B cell (primary cell): ENCODE measurements around the gene CKM. TPM values are rescaled to one million over a fixed set of nuclear protein-coding genes. Genes with fewer than 3 reads are reported as not detected.

Experiments used
- ATAC-seq: fragments of 200-7000 bp; cut with Tn5 transposase; one replicate; pipeline ENCODE4 v1.10.0; 2021; ENCODE audit warnings: low read depth, mild to moderate bottlenecking, moderate number of reproducible peaks, moderate library complexity
- CTCF ChIA-PET: fragments of 350-600 bp; sonication (Branson Sonifier 250); formaldehyde crosslinking; loops from one replicate; lab custom pipeline; 2021; ENCODE audit warnings: antibody characterized with exemption, inconsistent platforms; lab: Charles Lee
- POLR2A ChIA-PET: fragments of 350-600 bp; sonication (Branson Sonifier 250); formaldehyde crosslinking; loops from one replicate; lab custom pipeline; 2021; ENCODE audit warnings: antibody characterized with exemption; lab: Charles Lee
- DNase-seq: peaks from one replicate; pipeline ENCODE4 v3.0.0; 2013
- H2AFZ ChIP-seq: 2 replicates; pipeline ENCODE4 v1.6.1; 2012; ENCODE audit warnings: mild to moderate bottlenecking, low read depth, low read length; ENCODE audit not compliant: insufficient read depth, poor library complexity, severe bottlenecking
- H3K27ac ChIP-seq, 2 donors: 1 replicate in 1 of 2; 2 replicates in 1 of 2; pipeline ENCODE4 v1.5.1; 2012 to 2013; ENCODE audit warnings: low read length in 2 of 2, mild to moderate bottlenecking in 2 of 2, moderate library complexity in 1 of 2
- H3K27me3 ChIP-seq, 4 experiments: fragments of 200-600 bp in 1 of 4; sonication (generic) in 1 of 4; replicated peaks in 1 of 4; 1 replicate in 2 of 4; 2 replicates in 2 of 4; pipeline versions ENCODE4 v1.6.1 to v1.7.0; 2013 to 2016; ENCODE audit warnings: low read length in 3 of 4, mild to moderate bottlenecking in 2 of 4, mixed read lengths in 1 of 4, moderate library complexity in 1 of 4; ENCODE audit not compliant: insufficient read depth in 4 of 4, control insufficient read depth in 3 of 4; ENCODE audit errors: control extremely low read depth in 1 of 4
- H3K36me3 ChIP-seq, 2 experiments: replicated peaks in 1 of 2; 1 replicate in 1 of 2; 2 replicates in 1 of 2; pipeline versions ENCODE4 v1.6.1 to v1.7.1; 2013; ENCODE audit warnings: low read length in 1 of 2; ENCODE audit not compliant: insufficient read depth in 2 of 2, control insufficient read depth in 1 of 2; ENCODE audit errors: control extremely low read depth in 1 of 2, extremely low read depth in 1 of 2
- H3K4me1 ChIP-seq, 2 donors: fragments of 200-600 bp in 1 of 2; sonication (generic) in 1 of 2; 1 replicate in 1 of 2; 2 replicates in 1 of 2; pipeline versions ENCODE4 v1.5.1 to v1.6.1; 2013 to 2017; ENCODE audit warnings: low read length in 2 of 2; ENCODE audit not compliant: control insufficient read depth in 2 of 2, insufficient read depth in 2 of 2
- H3K4me2 ChIP-seq: replicated peaks from 2 replicates; pipeline ENCODE3; 2012; ENCODE audit warnings: mild to moderate bottlenecking, low read depth, low read length; ENCODE audit not compliant: poor library complexity, severe bottlenecking
- H3K4me3 ChIP-seq, 5 experiments: fragments of 200-600 bp in 1 of 5; sonication (generic) in 1 of 5; 1 replicate in 3 of 5; 2 replicates in 2 of 5; pipeline versions ENCODE4 v1.5.1 to v1.7.0; 2011 to 2016; ENCODE audit warnings: low read length in 4 of 5, mild to moderate bottlenecking in 4 of 5, low read depth in 2 of 5, control low read depth in 1 of 5, moderate library complexity in 1 of 5; ENCODE audit not compliant: insufficient read depth in 1 of 5; ENCODE audit errors: control extremely low read depth in 1 of 5, extremely low read depth in 1 of 5
- H3K79me2 ChIP-seq: fragments of 200-600 bp; sonication (generic); one replicate; pipeline ENCODE4 v1.6.0; 2016; ENCODE audit warnings: low read length; ENCODE audit not compliant: control insufficient read depth, insufficient read depth
- H3K9ac ChIP-seq: fragments of 200-600 bp; sonication (generic); 2 replicates; pipeline ENCODE4 v1.6.1; 2017; ENCODE audit warnings: mild to moderate bottlenecking, low read length, moderate library complexity
- H3K9me3 ChIP-seq, 3 donors: one replicate each; pipeline versions ENCODE4 v1.6.1 to v1.7.1; 2013; ENCODE audit warnings: low read length in 2 of 3; ENCODE audit not compliant: control insufficient read depth in 2 of 3, insufficient read depth in 1 of 3; ENCODE audit errors: control extremely low read depth in 1 of 3
- H4K20me1 ChIP-seq: 2 replicates; pipeline ENCODE4 v1.6.0; 2012; ENCODE audit warnings: mild to moderate bottlenecking, low read length; ENCODE audit not compliant: insufficient read depth, control insufficient read depth, poor library complexity, severe bottlenecking
- H3K27ac Mint-ChIP-seq: one replicate; pipeline ENCODE4 v1.8.0; 2021; ENCODE audit warnings: mixed read lengths
- H3K27me3 Mint-ChIP-seq: one replicate; pipeline ENCODE4 v1.8.0; 2021; ENCODE audit warnings: mixed read lengths
- H3K4me1 Mint-ChIP-seq: one replicate; pipeline ENCODE4 v1.8.0; 2021; ENCODE audit warnings: mixed read lengths
- H3K4me3 Mint-ChIP-seq: one replicate; pipeline ENCODE4 v1.8.0; 2021; ENCODE audit warnings: mixed read lengths
- H3K9me3 Mint-ChIP-seq: one replicate; pipeline ENCODE4 v1.8.0; 2022; ENCODE audit warnings: mixed read lengths; ENCODE audit not compliant: insufficient read depth
- CTCF ChIP-seq: fragments of 200-600 bp; IDR thresholded peaks from one replicate; pipeline ENCODE4 v1.8.0; 2022; ENCODE audit warnings: antibody characterized with exemption, mild to moderate bottlenecking
- EZH2 ChIP-seq: IDR thresholded peaks from 2 replicates; pipeline ENCODE4 v1.6.1; 2012; ENCODE audit warnings: borderline replicate concordance, low read depth, mild to moderate bottlenecking, moderate library complexity, low read length; ENCODE audit not compliant: insufficient read depth, poor library complexity, severe bottlenecking
- WGBS: methylation state at CpG from one replicate; pipeline ENCODE4 v1.1.5; 2013; ENCODE audit warnings: missing lambda C conversion rate; ENCODE audit not compliant: insufficient coverage; 5-methylcytosine and 5-hydroxymethylcytosine counted together
- intact Hi-C: fragments of 100-400 bp; cut with micrococcal nuclease; formaldehyde crosslinking; loops from one replicate; pipeline ENCODE4 v1.10.0; 2022
- polyA plus RNA-seq: library from polyadenylated mRNA; depleted of rRNA; stranded (reverse); fragments of >200 nt; gene quantifications from 2 replicates; pipeline ENCODE4 v1.2.3, GENCODE V29; 2012
- total RNA-seq, 2 donors: library from RNA; stranded (reverse); fragments of 120-200 nt in 1 of 2; gene quantifications; 1 replicate in 1 of 2; 2 replicates in 1 of 2; pipeline versions ENCODE4 v1.2.3 to v1.2.4, GENCODE V29; 2013 to 2022

Gene CKM
- total and polyA plus RNA-seq, 2 donors (not counting 1 experiment from before 2014, with no cell fraction given), result not detected

GRCh38 chr19:45306040-45306439 lies 16.6 kb downstream of the CKM start:
- Histone ChIP-seq H3K36me3 (no peaks in the 10 kb centered on the region), H3K79me2 (no peaks in the 10 kb centered on the region), H2AFZ (no peak overlapping the region), H3K4me1 (no peaks in the 10 kb centered on the region), H3K27me3 (no peaks in the 10 kb centered on the region), H3K4me2 (no peak overlapping the region), H4K20me1 (no peaks in the 10 kb centered on the region), H3K27ac (no peak overlapping the region), H3K9ac (no peak overlapping the region), H3K9me3 (peaks cover 0 to 29% (median 0%) of the 10 kb centered on the region in 3 donors), H3K4me3 (no peak overlapping the region)
- Mint-ChIP-seq H3K27me3 (no peaks in the 10 kb centered on the region), H3K9me3 (peaks cover 5% of the 10 kb centered on the region), H3K4me1 (no peaks in the 10 kb centered on the region), H3K27ac (no peak overlapping the region), H3K4me3 (no peak overlapping the region)
- WGBS, result 66% methylated on average over 6 of the region's 9 CpGs
- TF ChIP-seq EZH2 (no peak), CTCF (no peak)
- ATAC-seq, result no peak
- POLR2A ChIA-PET, result no interaction called here
- DNase-seq, result no peak
- intact Hi-C loops, result no loop called here
- CTCF ChIA-PET, result no interaction called here

GRCh38 chr19:45305421-45305820 lies 17.3 kb downstream of the CKM start:
- Histone ChIP-seq H3K4me2 (no peak overlapping the region), H3K36me3 (no peaks in the 10 kb centered on the region), H3K9ac (no peak overlapping the region), H3K4me1 (no peaks in the 10 kb centered on the region), H3K4me3 (no peak overlapping the region), H4K20me1 (no peaks in the 10 kb centered on the region), H3K79me2 (no peaks in the 10 kb centered on the region), H3K27me3 (no peaks in the 10 kb centered on the region), H3K9me3 (peaks cover 0 to 29% (median 0%) of the 10 kb centered on the region in 3 donors), H2AFZ (no peak overlapping the region), H3K27ac (no peak overlapping the region)
- DNase-seq (no peak), ATAC-seq (no peak)
- intact Hi-C loops, result no loop called here
- no peak overlapping the region for H3K4me3 Mint-ChIP-seq
- ChIA-PET POLR2A (no interaction called here), CTCF (no interaction called here)
- TF ChIP-seq CTCF, result no peak
- no peak for TF ChIP-seq EZH2
- no CpG with 5 or more reads among the region's 5 CpGs for WGBS
- no peak overlapping the region for H3K27ac Mint-ChIP-seq
- H3K4me1 Mint-ChIP-seq, result no peaks in the 10 kb centered on the region
- H3K9me3 Mint-ChIP-seq, result peaks cover 5% of the 10 kb centered on the region
- H3K27me3 Mint-ChIP-seq, result no peaks in the 10 kb centered on the region
